Mucosa of rectum (tissue), 2 donors: ENCODE results near the gene PAPOLA.

Experiments
- H3K27ac ChIP-seq, 2 donors: one replicate each; pipeline ENCODE4 v1.7.0; 2013; ENCODE audit warnings: inconsistent platforms in 2 of 2, low read depth in 2 of 2, low read length in 2 of 2
- H3K27me3 ChIP-seq, 2 donors: one replicate each; pipeline ENCODE4 v1.7.0; 2013; ENCODE audit warnings: low read length in 2 of 2; ENCODE audit not compliant: control insufficient read depth in 2 of 2, insufficient read depth in 2 of 2
- H3K36me3 ChIP-seq, 2 donors: one replicate each; pipeline ENCODE4 v1.7.0; 2013; ENCODE audit warnings: low read length in 2 of 2; ENCODE audit not compliant: control insufficient read depth in 2 of 2, insufficient read depth in 2 of 2
- H3K4me1 ChIP-seq, 2 donors: one replicate each; pipeline ENCODE4 v1.7.0; 2013; ENCODE audit warnings: low read length in 2 of 2, mild to moderate bottlenecking in 1 of 2; ENCODE audit not compliant: control insufficient read depth in 2 of 2, insufficient read depth in 2 of 2
- H3K4me3 ChIP-seq, 2 donors: one replicate each; pipeline ENCODE4 v1.7.0; 2013; ENCODE audit warnings: low read length in 2 of 2
- H3K9ac ChIP-seq, 2 donors: one replicate each; pipeline ENCODE4 v1.7.0; 2013; ENCODE audit warnings: low read length in 2 of 2, low read depth in 1 of 2, mild to moderate bottlenecking in 1 of 2
- H3K9me3 ChIP-seq, 2 donors: one replicate each; pipeline ENCODE4 v1.7.0; 2013; ENCODE audit warnings: low read length in 2 of 2; ENCODE audit not compliant: control insufficient read depth in 2 of 2
- donor health status: healthy.
- donor health status: Normal muscosa, but diverticular disease.

Gene PAPOLA

GRCh38 chr14:96589577-96589976 is 87.4 kb downstream of the PAPOLA start:
- peaks cover 26 to 36% of the 10 kb centered on the region in 2 donors for H3K27me3 ChIP-seq

GRCh38 chr14:96590190-96590864 is 88.1 kb downstream of the PAPOLA start:
- H3K27ac ChIP-seq = no peak overlapping the region
- no peak overlapping the region for H3K4me3 ChIP-seq
- H3K36me3 ChIP-seq = no peaks in the 10 kb centered on the region
- H3K4me1 ChIP-seq = peaks cover 0 to 5% of the 10 kb centered on the region in 2 donors
- H3K9ac ChIP-seq = no peak overlapping the region
- H3K9me3 ChIP-seq = no peaks in the 10 kb centered on the region
- H3K27me3 ChIP-seq = peaks cover 21 to 32% of the 10 kb centered on the region in 2 donors

More at GRCh38 chr14:96589577-96589976, 87.4 kb downstream of the PAPOLA start:
- Histone ChIP-seq H3K4me3 (no peak overlapping the region), H3K27ac (no peak overlapping the region), H3K9ac (no peak overlapping the region), H3K36me3 (no peaks in the 10 kb centered on the region), H3K4me1 (peaks cover 0 to 5% of the 10 kb centered on the region in 2 donors), H3K9me3 (no peaks in the 10 kb centered on the region)

DNA sequence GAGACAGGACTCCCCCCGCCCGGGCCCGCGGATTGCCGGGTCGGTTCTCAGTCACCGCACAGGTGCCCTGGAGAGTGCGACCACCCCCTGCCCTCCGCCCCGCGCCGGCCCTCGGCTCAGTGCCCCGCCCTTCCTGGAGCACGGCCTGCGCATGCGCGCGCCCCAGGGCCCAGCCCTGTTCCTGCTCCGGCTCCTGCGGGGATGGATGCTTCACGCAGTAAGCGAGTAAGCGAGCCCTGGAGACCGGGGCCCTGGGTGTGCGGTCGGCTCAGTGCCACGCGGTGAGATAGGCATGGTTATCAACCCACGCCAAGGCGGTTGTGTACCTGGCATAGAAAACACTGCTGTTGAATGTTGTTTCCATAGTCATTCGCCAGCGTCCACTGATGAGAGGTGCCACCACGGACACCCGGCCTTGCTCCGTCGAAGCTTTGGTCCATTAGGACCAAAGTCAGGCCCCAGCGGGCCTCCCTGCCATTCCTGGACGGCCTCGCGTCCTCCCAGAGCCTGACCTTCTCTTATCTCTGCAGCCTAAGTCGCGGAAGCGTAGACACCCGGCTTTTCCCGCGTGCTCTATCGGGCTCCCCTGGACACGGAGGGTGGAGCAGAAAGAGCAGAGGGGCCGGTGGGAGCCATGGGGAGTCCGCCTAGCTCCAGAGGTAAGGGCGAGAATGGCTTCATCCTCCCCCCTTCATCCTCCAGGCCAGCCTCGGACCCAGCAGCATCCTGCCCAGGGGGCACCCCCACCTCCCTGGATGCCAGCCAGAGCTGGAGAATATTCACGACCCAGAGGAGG is 90.6 kb downstream of the PAPOLA start:
- no peaks in the 10 kb centered on the region for H3K36me3 ChIP-seq
- H3K27me3 ChIP-seq = peaks cover 16 to 21% of the 10 kb centered on the region in 2 donors
- no peak overlapping the region for H3K27ac ChIP-seq
- peak overlapping the region in 1 of 2 donors; percentile 19 for H3K9ac ChIP-seq
- H3K4me3 ChIP-seq = peak overlapping the region; percentile 6 to 48
- H3K9me3 ChIP-seq = no peaks in the 10 kb centered on the region
- peaks cover 0 to 5% of the 10 kb centered on the region in 2 donors for H3K4me1 ChIP-seq

GRCh38 chr14:96594961-96595360 is 92.8 kb downstream of the PAPOLA start:
- Histone ChIP-seq H3K9me3 (no peaks in the 10 kb centered on the region), H3K9ac (no peak overlapping the region), H3K27ac (no peak overlapping the region), H3K36me3 (no peaks in the 10 kb centered on the region), H3K4me1 (peaks cover 0 to 5% of the 10 kb centered on the region in 2 donors), H3K27me3 (peaks cover 17 to 18% of the 10 kb centered on the region in 2 donors), H3K4me3 (no peak overlapping the region)

GRCh38 chr14:96597680-96598079 is 95.5 kb downstream of the PAPOLA start:
- Histone ChIP-seq H3K4me1 (peaks cover 0 to 3% of the 10 kb centered on the region in 2 donors), H3K9ac (no peak overlapping the region), H3K27me3 (peaks cover 12% of the 10 kb centered on the region in 2 donors), H3K4me3 (no peak overlapping the region), H3K27ac (no peak overlapping the region), H3K36me3 (no peaks in the 10 kb centered on the region), H3K9me3 (no peaks in the 10 kb centered on the region)

GRCh38 chr14:96598332-96598928 is 96.2 kb downstream of the PAPOLA start:
- H3K36me3 ChIP-seq = no peaks in the 10 kb centered on the region
- no peak overlapping the region for H3K4me3 ChIP-seq
- H3K9me3 ChIP-seq = no peaks in the 10 kb centered on the region
- H3K4me1 ChIP-seq = no peaks in the 10 kb centered on the region
- H3K27me3 ChIP-seq = peaks cover 5 to 7% of the 10 kb centered on the region in 2 donors
- H3K27ac ChIP-seq = no peak overlapping the region
- no peak overlapping the region for H3K9ac ChIP-seq

GRCh38 chr14:96599076-96599475 is 96.9 kb downstream of the PAPOLA start:
- H3K27me3 ChIP-seq = peaks cover 3 to 4% of the 10 kb centered on the region in 2 donors
- no peaks in the 10 kb centered on the region for H3K36me3 ChIP-seq
- H3K27ac ChIP-seq = no peak overlapping the region
- no peaks in the 10 kb centered on the region for H3K4me1 ChIP-seq
- H3K4me3 ChIP-seq = no peak overlapping the region
- no peaks in the 10 kb centered on the region for H3K9me3 ChIP-seq
- H3K9ac ChIP-seq = no peak overlapping the region

GRCh38 chr14:96602186-96602585 is 100.0 kb downstream of the PAPOLA start:
- H3K9ac ChIP-seq = no peak overlapping the region
- no peaks in the 10 kb centered on the region for H3K9me3 ChIP-seq
- H3K4me3 ChIP-seq = no peak overlapping the region
- peaks cover 0 to 3% of the 10 kb centered on the region in 2 donors for H3K27me3 ChIP-seq
- H3K27ac ChIP-seq = no peak overlapping the region
- H3K4me1 ChIP-seq = no peaks in the 10 kb centered on the region
- H3K36me3 ChIP-seq = no peaks in the 10 kb centered on the region

GRCh38 chr14:96603350-96604255 is 101.4 kb downstream of the PAPOLA start:
- Histone ChIP-seq H3K4me1 (no peaks in the 10 kb centered on the region), H3K9ac (no peak overlapping the region), H3K27ac (no peak overlapping the region), H3K9me3 (no peaks in the 10 kb centered on the region), H3K36me3 (no peaks in the 10 kb centered on the region), H3K27me3 (peaks cover 0 to under 1% of the 10 kb centered on the region in 2 donors), H3K4me3 (no peak overlapping the region)
